Prostate gland (tissue), 2 donors: ENCODE results near the gene HPN.

Experiments used
- CTCF ChIP-seq, 4 experiments: fragments of 200-600 bp in 2 of 4; fragments of 450-650 bp in 2 of 4; sonication (generic) in 2 of 4; IDR thresholded peaks; 1 replicate in 3 of 4; 2 replicates in 1 of 4; pipeline ENCODE4 v1.5.1; 2016 to 2019; ENCODE audit warnings: antibody characterized with exemption in 4 of 4, mild to moderate bottlenecking in 2 of 4, moderate library complexity in 2 of 4
- POLR2A ChIP-seq: fragments of 450-650 bp; IDR thresholded peaks from one replicate; pipeline ENCODE4 v1.6.1; 2016; ENCODE audit warnings: antibody characterized with exemption, mild to moderate bottlenecking
- POLR2AphosphoS5 ChIP-seq: sonication (generic); formaldehyde crosslinking; IDR thresholded peaks from one replicate; pipeline ENCODE4 v1.6.1; 2017; ENCODE audit warnings: antibody characterized with exemption

DNA sequence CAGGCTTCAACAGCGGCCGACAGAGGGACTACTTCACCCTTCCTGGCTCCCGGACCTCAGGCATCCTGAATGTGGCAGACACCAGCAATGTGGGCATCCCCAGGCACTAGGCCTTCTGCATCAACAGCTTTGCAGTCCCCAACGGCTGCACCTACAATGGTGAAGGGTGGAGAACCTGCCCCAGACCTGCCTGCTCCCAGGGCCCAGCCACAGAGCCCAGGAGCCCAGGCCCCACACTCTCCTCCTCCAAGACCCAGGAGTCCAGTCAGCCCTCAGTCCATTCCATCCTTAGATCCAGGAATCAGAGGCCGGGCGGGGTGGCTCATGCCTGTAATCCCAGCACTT is 34.5 kb downstream of the HPN start:
- TF ChIP-seq POLR2AphosphoS5 (no peak), CTCF (IDR thresholded peaks at IDR 0.05) (no peak), POLR2A (no peak)
